Mammary epithelial cell (primary cell): ENCODE data around the gene TCERG1L.

ENCODE experiments used
- CTCF ChIP-seq, 2 donors: IDR thresholded peaks in 1 of 2; conservative IDR thresholded peaks in 1 of 2; 2 replicates each; pipeline ENCODE4 v1.5.1; 2011 to 2012; ENCODE audit warnings: inconsistent platforms in 2 of 2, low read length in 2 of 2, mild to moderate bottlenecking in 2 of 2, control low read depth in 1 of 2, low read depth in 1 of 2; ENCODE audit not compliant: insufficient read depth in 1 of 2; ENCODE audit errors: extremely low read depth in 1 of 2
- EZH2 ChIP-seq: IDR thresholded peaks from 2 replicates; pipeline ENCODE4 v1.6.1; 2012; ENCODE audit warnings: low read length, inconsistent platforms, borderline replicate concordance

DNA sequence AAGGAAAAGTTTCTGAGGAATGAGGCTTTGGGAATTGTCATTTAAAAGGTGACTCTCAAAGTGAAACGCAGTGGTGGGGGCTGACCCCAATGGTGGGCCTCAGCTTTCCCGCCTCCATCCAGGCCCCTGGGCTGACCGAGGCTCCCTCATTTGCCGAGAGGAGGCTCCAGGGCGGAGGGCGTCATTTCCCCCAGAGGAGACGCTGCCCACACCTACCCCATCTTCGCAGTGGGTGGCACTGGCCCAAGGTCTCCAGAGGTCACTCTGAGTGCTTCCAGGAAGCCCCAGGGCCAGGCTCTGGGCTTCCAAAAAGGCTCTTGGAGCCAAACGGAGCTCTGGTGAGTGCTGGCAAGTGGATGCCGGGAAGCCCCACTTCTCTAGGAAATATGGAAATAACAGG lies 38.0 kb downstream of the TCERG1L start:
- TF ChIP-seq CTCF (conservative IDR thresholded peaks at IDR 0.05 in 1 of 2, IDR thresholded peaks at IDR 0.05 in 1 of 2; ENCODE audit: extremely low read depth in 1 of 2, insufficient read depth in 1 of 2, low read depth in 1 of 2, low read length in 2 of 2) (no peak), EZH2 (no peak)
